A549 treated with DMSO at 1 μM for 4 hours (cell line): ENCODE data around the gene TFRC. TPM values are rescaled to one million over a fixed set of nuclear protein-coding genes. Genes with fewer than 3 reads are reported as not detected.

Experiments used
- total RNA-seq: library from RNA; stranded (reverse); fragments of 200-300 nt; extraction: Qiagen RNA extraction; gene quantifications from 5 replicates; pipeline ENCODE4 v1.2.3, GENCODE V29; 2022; ENCODE audit warnings: low read depth

TFRC gene
- total RNA-seq: 101 to 120 TPM (median 108 TPM) in 5 replicates

GRCh38 chr3:196081834-196082618 is at the start of gene TFRC:
Gene TFRC, minus strand, starts transcription at chr3:196082090. Its CDS starts 4,991 bp downstream, at chr3:196077099.

Other genes starting within 250 kb of the TFRC start
- 16.5 to 20.4 TPM (median 18.7 TPM) in 5 replicates for gene TNK2, start 173.5 kb downstream of the TFRC start, total RNA-seq
- 0.21 to 0.23 TPM in 2 of 5 replicates, not detected in the others for gene ZDHHC19, start 129.3 kb upstream of the TFRC start, total RNA-seq
- gene SLC51A, start 134.4 kb upstream of the TFRC start, total RNA-seq: not detected in 5 replicates
- gene PCYT1A, start 205.6 kb upstream of the TFRC start, total RNA-seq: 32.1 to 39.9 TPM (median 35.5 TPM) in 5 replicates
- 22.4 to 27.9 TPM (median 23.8 TPM) in 5 replicates for gene DYNLT2B, start 236.2 kb upstream of the TFRC start, total RNA-seq